Measurements from ENCODE around the gene AGAP1.

Gene AGAP1

DNA sequence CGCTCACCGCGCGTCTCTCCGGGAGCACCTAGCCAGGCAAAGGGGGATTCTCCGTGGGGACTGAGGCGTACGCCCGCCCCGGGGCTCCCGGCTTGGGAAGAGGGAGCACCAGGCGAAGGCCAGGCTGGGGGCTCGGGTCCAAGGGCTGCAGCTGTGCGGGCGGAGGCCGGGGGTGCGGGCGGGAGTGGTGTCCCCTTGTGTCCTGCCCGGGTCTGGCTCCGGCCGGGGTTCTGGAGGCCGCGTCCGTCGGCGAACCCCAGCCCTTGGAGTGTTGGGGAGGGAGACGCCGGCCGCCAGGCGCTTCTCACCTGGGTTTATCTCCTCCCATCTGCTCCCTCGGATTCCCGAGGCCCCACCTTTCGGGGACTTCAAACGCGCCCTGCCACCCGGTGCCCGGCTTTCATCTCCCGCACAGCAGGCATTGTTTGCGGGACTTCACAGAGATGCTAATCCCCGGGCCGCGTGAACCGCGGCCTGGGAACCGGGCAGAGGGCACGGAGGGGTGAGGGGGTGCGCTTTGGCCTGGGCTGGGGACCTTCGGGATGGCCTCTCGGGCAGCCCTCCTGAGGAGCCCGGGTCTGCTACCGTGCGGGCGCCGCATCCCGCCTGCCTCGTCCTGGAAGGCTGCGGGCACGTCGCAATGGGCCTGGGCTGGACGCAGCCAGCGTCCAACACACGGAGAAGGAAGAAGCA, 679.3 kb downstream of the AGAP1 start:
- Histone ChIP-seq H3K4me3 (ENCODE audit: low read length) (no peak overlapping the region), H3K36me3 (ENCODE audit: control insufficient read depth, low read length) (no peaks in the 10 kb centered on the region), H3K27ac (ENCODE audit: low read depth, low read length) (no peak overlapping the region), H3K4me1 (ENCODE audit: control insufficient read depth, low read length) (no peaks in the 10 kb centered on the region), H3K79me2 (ENCODE audit: control insufficient read depth, low read length) (no peaks in the 10 kb centered on the region), H3K9me3 (ENCODE audit: control insufficient read depth, insufficient read depth, low read length) (no peaks in the 10 kb centered on the region; the same call in 1 of the 2 replicates), H3F3A (ENCODE audit: control insufficient read depth, insufficient read depth) (no peaks in the 10 kb centered on the region), H4K20me1 (ENCODE audit: control insufficient read depth, insufficient read depth, low read depth, low read length) (no peaks in the 10 kb centered on the region), H3K4me2 (ENCODE audit: low read length) (no peak overlapping the region), H3K9me2 (replicated peaks; ENCODE audit: control insufficient read depth, low read length) (no peaks in the 10 kb centered on the region), H3K27me3 (ENCODE audit: control insufficient read depth, low read length) (no peaks in the 10 kb centered on the region)
- TF ChIP-seq EZH2phosphoT487 (IDR thresholded peaks at IDR 0.05; ENCODE audit: borderline replicate concordance, low read length), result no peak
- TF ChIP-seq, protein P1, sequence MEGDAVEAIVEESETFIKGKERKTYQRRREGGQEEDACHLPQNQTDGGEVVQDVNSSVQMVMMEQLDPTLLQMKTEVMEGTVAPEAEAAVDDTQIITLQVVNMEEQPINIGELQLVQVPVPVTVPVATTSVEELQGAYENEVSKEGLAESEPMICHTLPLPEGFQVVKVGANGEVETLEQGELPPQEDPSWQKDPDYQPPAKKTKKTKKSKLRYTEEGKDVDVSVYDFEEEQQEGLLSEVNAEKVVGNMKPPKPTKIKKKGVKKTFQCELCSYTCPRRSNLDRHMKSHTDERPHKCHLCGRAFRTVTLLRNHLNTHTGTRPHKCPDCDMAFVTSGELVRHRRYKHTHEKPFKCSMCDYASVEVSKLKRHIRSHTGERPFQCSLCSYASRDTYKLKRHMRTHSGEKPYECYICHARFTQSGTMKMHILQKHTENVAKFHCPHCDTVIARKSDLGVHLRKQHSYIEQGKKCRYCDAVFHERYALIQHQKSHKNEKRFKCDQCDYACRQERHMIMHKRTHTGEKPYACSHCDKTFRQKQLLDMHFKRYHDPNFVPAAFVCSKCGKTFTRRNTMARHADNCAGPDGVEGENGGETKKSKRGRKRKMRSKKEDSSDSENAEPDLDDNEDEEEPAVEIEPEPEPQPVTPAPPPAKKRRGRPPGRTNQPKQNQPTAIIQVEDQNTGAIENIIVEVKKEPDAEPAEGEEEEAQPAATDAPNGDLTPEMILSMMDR (IDR thresholded peaks at IDR 0.05; ENCODE audit: low read depth, low read length, poor library complexity, severe bottlenecking), result no peak

DNA sequence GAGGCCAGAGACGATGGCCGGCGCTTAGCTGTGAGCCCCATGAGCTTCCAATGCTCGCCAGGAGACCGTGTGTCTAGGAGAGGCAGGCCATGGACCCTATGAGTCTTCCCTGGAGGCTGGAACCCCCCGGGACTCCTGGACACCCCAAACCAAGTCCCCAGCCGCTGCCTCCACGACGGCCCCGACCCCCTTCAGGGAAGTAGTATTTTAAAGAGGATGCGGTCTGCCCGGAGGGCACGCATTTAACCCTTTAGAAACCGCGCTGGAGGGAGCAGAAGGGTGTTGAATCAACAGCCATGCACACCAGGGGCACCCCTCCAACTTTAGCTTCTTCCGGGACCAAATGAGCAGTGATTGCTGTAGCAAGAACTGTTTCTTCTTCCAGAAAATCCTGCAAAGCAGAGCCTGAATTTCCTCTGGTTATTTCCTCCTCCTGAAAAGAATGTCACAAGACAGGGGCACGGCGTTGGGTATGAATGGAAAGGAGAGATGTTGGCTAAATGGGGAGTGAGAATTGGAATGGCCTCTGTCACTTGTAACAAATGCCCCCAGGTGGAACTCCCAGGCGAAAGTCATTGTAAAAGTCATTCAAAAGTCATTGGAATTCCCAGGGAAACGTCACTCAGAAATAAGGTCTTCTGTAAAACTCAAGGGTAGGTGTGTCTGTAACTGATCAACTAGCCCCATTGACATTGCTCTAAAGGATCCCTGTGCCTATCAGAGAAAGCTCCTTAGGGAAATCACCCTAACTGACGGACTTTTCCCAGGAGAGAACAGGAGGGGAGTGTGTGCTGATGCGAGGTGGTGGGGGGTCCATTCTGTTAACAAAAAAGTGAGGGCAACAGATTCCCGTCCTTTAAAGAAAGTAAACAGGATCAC, 680.1 kb downstream of the AGAP1 start:
- Histone ChIP-seq H3K27me3 (ENCODE audit: control insufficient read depth, low read length) (no peaks in the 10 kb centered on the region), H3F3A (ENCODE audit: control insufficient read depth, insufficient read depth) (no peaks in the 10 kb centered on the region), H3K79me2 (ENCODE audit: control insufficient read depth, low read length) (no peaks in the 10 kb centered on the region), H3K9me3 (ENCODE audit: control insufficient read depth, insufficient read depth, low read length) (no peaks in the 10 kb centered on the region; the same call in 1 of the 2 replicates), H3K4me1 (ENCODE audit: control insufficient read depth, low read length) (no peaks in the 10 kb centered on the region), H3K27ac (ENCODE audit: low read depth, low read length) (no peak overlapping the region), H3K4me2 (ENCODE audit: low read length) (no peak overlapping the region), H3K36me3 (ENCODE audit: control insufficient read depth, low read length) (no peaks in the 10 kb centered on the region), H3K4me3 (ENCODE audit: low read length) (no peak overlapping the region), H4K20me1 (ENCODE audit: control insufficient read depth, insufficient read depth, low read depth, low read length) (no peaks in the 10 kb centered on the region), H3K9me2 (replicated peaks; ENCODE audit: control insufficient read depth, low read length) (no peaks in the 10 kb centered on the region)
- TF ChIP-seq, protein P1 (IDR thresholded peaks at IDR 0.05; ENCODE audit: low read depth, low read length, poor library complexity, severe bottlenecking), result no peak
- no peak for TF ChIP-seq EZH2phosphoT487 (IDR thresholded peaks at IDR 0.05; ENCODE audit: borderline replicate concordance, low read length)

DNA sequence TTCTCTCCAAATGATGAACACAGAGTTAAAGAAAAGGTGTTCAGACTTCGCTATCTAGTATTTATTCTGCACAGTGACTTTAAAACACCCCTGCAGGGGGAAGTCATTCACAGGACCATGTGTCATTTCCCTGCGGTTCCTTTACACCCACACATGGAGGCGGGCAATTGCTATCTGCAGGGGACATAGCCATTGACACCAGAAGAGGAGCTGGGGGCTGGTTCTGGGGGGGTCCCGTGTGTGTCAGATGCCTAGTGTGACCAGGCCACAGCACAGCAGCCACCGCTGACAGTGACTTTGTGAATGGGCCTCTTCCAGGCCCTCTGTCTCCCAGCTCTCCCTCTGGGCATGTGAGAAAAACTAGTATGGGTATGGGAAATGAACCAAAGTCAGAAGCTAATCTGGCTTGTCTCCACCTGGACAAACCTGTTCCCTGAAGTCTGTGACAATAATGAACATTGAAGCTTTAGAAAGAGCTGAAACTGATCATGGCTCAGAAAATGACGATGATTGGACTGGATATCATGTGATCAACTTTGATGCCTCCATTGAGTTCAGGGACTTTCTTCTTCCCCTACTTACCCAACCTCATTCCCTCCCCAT, 681.8 kb downstream of the AGAP1 start:
- Histone ChIP-seq H3K36me3 (ENCODE audit: control insufficient read depth, low read length) (no peaks in the 10 kb centered on the region), H3F3A (ENCODE audit: control insufficient read depth, insufficient read depth) (no peaks in the 10 kb centered on the region), H3K4me2 (ENCODE audit: low read length) (no peak overlapping the region), H3K4me1 (ENCODE audit: control insufficient read depth, low read length) (no peaks in the 10 kb centered on the region), H3K9me2 (replicated peaks; ENCODE audit: control insufficient read depth, low read length) (no peaks in the 10 kb centered on the region), H3K9me3 (ENCODE audit: control insufficient read depth, insufficient read depth, low read length) (no peaks in the 10 kb centered on the region), H4K20me1 (ENCODE audit: control insufficient read depth, insufficient read depth, low read depth, low read length) (no peaks in the 10 kb centered on the region), H3K4me3 (ENCODE audit: low read length) (no peak overlapping the region), H3K27me3 (ENCODE audit: control insufficient read depth, low read length) (no peaks in the 10 kb centered on the region), H3K27ac (ENCODE audit: low read depth, low read length) (no peak overlapping the region), H3K79me2 (ENCODE audit: control insufficient read depth, low read length) (no peaks in the 10 kb centered on the region)
- TF ChIP-seq, protein P1 (IDR thresholded peaks at IDR 0.05; ENCODE audit: low read depth, low read length, poor library complexity, severe bottlenecking), result no peak
- TF ChIP-seq EZH2phosphoT487 (IDR thresholded peaks at IDR 0.05; ENCODE audit: borderline replicate concordance, low read length), result no peak

Data from DOHH2 (cell line).